ENCODE measurements around the gene SURF6.

Gene SURF6

GRCh38 chr9:133367221-133367620 is 31.2 kb upstream of the SURF6 start:
- no peak for DNase-seq

GRCh38 chr9:133366435-133366834 is 30.4 kb upstream of the SURF6 start:
- DNase-seq = no peak

GRCh38 chr9:133362359-133363044 is 26.5 kb upstream of the SURF6 start:
- no peak for DNase-seq

- no peak for DNase-seq
These were observed 25.6 kb upstream of the SURF6 start for GRCh38 chr9:133361507-133362092.

GRCh38 chr9:133360400-133361393 is 24.7 kb upstream of the SURF6 start:
- no peak for DNase-seq

- no peak for DNase-seq
These were observed 23.6 kb upstream of the SURF6 start for GRCh38 chr9:133359399-133360175.

GRCh38 chr9:133357656-133358055 is 21.7 kb upstream of the SURF6 start:
- DNase-seq = no peak

- DNase-seq = peak; percentile 89
These were observed 20.6 kb upstream of the SURF6 start, which contains the start of the genes SURF1 and SURF2 for GRCh38 chr9:133356391-133357091. SURF1 (minus strand) TSS chr9:133356487; CDS start chr9:133356453, 34 bp downstream. SURF2 (plus strand) TSS chr9:133356550; CDS start chr9:133356593, 43 bp downstream.

GRCh38 chr9:133355881-133356357 is 19.9 kb upstream of the SURF6 start:
- no peak for DNase-seq

GRCh38 chr9:133354766-133355165 is 18.8 kb upstream of the SURF6 start:
- no peak for DNase-seq

GRCh38 chr9:133353548-133353947 is 17.6 kb upstream of the SURF6 start:
- no peak for DNase-seq

- DNase-seq = no peak
These were observed 16.8 kb upstream of the SURF6 start for GRCh38 chr9:133352635-133353340.

- peak; percentile 43 for DNase-seq
These were observed 16.1 kb upstream of the SURF6 start for GRCh38 chr9:133351908-133352634.

- DNase-seq = no peak
These were observed 15.5 kb upstream of the SURF6 start for GRCh38 chr9:133351526-133351907.

GRCh38 chr9:133349965-133350616 is 14.1 kb upstream of the SURF6 start:
- no peak for DNase-seq

- DNase-seq = no peak
These were observed 13.0 kb upstream of the SURF6 start for GRCh38 chr9:133348718-133349573.

GRCh38 chr9:133347985-133348717 is 12.2 kb upstream of the SURF6 start, which contains the start of the genes MED22 and RPL7A:
MED22 (minus strand) TSS chr9:133348131; CDS start chr9:133346662, 1,469 bp downstream.
RPL7A (plus strand) TSS chr9:133348218; CDS start chr9:133348244, 26 bp downstream.
- DNase-seq = peak; percentile 95

- DNase-seq = peak; percentile 68
These were observed 11.6 kb upstream of the SURF6 start for GRCh38 chr9:133347515-133347984.

Measured in CD4-positive, alpha-beta T cell treated with Interleukin-21 for 1 hour (primary cell).